Stimulated activated CD4-positive, alpha-beta T cell treated with anti-CD3 and anti-CD28 coated beads, Interleukin-12 subunit alpha, Interleukin-12 subunit beta, amount 100 ng/mL, for 4 hours (primary cell): ENCODE measurements around the gene NOP9.

Source experiments
- DNase-seq: peaks from one replicate; pipeline ENCODE4 v3.0.0-alpha.2; 2020

The NOP9 gene

GRCh38 chr14:24299255-24300191 is at the start of gene NOP9, which contains the start of gene DHRS1:
Gene NOP9 (plus strand): TSS chr14:24299850. CDS start chr14:24299955, 105 bp downstream.
Gene DHRS1 (minus strand): TSS chr14:24299780. CDS start chr14:24299106, 674 bp downstream.
- DNase-seq = peak; percentile 94

- no peak for DNase-seq
These were observed 49.3 kb upstream of the NOP9 start for GRCh38 chr14:24250354-24250753.

- DNase-seq = no peak
These were observed 47.8 kb upstream of the NOP9 start for GRCh38 chr14:24251880-24252288.

DNA sequence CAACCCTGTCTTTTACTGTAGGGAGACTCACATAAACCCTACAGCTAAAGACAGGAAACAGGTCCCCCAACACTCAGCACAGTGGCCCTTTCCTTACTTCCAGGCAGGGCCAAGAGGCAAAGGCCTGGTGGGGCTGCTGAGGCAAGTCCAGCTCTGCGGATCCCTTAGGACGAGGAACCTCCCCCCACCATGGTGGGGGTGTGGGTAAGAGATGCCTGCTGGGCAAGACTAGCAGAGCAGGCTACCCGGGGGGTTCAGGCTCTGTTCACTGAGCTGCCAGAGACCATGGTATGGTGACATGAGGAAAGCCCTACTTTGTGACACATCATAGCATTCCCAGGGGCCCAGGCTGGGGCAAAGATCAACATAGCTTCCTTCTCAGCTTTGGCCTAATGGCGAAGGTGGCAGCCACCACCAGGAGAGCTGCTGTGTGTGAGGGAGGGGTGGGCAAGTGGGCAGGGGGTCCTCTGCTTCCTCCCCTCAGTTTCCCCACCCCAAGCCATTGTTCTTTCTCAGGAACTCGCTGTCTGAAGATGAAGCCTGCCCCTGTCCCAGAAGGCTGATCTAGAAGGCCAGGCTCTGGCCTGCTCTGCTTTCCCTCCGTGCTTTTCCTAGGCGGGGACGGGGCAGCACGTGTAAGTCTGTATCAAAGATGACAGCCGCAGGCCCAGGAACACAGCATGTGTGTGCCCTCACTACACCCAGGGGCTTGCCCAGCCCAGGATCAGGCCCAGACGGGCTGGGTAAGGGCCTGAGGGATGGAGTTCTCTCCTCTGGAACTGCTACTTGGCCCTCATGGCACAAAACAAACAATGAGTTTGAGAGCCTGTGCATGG is 47.1 kb upstream of the NOP9 start:
- DNase-seq = no peak

DNA sequence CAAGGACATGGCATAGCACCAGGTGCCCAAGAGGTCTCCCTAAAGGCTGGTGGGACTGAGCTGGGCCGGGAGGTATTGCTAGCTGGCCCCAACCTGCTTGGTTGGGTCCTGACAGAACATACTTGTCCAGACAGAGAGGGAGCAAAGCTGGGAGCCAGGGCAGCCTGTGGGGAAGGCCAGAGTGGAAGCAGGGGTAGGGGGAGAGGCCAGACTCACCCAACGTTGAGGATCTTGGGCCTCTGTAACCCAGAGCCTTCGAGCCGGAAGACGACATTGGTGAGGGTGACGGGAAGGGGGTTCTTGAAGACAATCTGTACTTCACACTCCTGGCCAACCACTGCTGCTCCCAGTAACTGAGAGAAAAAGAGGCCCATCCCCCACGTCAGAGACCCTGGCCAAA is 45.7 kb upstream of the NOP9 start:
- no peak for DNase-seq

GRCh38 chr14:24254630-24255392 is 44.8 kb upstream of the NOP9 start:
- no peak for DNase-seq

DNA sequence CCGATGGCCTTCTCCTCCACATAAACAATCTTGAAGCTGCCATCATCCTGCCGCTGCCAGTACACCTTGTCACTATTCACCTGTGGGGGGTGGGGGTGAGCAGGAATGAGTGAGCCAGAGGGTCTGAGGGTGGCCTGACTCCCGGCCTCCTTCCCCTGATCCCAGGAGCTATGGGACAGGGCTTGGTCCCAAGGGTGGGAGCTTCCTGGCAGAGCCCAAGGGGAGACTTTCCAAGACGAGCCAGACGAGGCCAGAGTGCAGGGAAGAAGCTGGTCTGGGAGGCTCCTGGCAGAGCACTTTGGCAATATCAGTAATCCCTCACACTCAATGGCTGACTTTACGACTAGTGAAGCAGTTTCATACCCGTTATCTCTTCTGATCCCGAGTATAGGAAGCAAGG is 44.2 kb upstream of the NOP9 start:
- no peak for DNase-seq

DNA sequence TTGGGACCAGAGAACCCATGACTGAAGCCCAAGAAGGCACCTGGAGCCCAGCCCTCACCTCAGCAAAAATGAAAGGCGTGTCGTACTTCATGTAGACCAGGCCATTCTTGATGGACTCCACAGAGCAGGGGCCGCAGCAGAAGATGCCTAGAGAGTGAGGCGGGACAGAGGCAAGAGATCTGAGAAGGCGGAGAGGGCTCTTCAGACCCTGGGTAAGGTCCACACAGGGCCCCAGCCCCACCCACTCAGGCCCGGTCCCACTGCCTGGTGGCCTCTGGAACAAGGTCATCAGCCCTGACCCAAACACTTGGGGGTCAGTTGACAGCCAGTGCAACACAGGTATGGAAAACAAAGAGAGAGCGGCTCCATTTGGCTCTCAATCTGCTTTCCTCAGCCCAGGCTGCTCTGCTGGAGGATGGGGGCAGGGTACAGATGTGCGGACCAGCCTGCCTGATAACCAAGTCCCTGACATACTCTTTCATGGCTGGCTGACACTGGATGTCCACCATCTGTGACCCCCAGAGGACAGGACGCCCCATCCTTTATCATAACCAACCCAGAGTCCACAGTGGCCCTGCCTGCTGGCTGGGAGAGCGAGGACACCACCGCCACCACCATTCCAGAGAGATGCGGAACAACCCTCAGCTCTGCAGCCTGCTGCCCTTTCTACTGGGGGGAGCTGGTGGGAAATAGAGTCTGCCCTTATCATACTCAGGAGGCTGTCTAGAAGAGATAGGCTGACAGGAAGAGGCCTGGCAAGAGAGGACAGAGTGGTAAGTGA is 43.5 kb upstream of the NOP9 start:
- no peak for DNase-seq

DNA sequence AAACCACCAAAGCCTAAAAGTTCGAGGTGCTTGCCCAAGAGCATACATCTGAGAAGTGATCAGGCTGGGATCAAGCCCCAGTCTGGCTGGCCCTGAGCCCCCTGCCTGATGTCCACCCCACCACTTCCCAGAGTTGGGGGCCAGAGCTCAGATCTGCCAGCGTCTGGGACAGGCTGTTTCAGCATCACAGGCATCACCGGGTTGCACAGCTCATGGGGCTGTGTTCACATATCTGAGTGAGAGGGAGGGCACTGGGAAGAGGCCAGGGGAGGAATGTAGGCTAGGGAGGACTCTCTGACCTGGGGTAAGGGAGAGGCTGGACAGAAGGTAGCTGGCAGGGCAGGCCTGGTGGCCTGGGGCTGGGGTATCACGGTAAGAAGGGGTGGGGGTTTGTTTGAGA is 42.7 kb upstream of the NOP9 start:
- no peak for DNase-seq

DNA sequence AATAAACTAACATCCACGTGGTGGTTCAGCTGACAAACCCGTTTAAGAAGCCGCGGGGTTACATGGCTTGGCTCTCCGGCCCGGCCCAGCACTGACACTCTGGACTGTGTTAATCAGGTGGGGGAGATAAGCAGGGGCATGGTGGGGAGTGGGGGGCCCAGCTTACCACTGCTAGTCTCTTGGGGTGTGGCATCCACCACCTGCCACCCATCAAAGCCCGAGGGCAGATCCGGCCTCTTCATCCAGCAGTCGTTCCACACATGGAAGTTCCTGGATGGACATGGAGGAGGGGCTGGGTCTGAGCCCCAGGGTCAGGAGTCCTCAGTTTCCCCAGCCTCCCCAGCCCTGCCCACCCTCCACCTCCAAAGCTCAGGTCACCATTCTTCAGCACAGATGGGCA is 41.5 kb upstream of the NOP9 start:
- no peak for DNase-seq

DNA sequence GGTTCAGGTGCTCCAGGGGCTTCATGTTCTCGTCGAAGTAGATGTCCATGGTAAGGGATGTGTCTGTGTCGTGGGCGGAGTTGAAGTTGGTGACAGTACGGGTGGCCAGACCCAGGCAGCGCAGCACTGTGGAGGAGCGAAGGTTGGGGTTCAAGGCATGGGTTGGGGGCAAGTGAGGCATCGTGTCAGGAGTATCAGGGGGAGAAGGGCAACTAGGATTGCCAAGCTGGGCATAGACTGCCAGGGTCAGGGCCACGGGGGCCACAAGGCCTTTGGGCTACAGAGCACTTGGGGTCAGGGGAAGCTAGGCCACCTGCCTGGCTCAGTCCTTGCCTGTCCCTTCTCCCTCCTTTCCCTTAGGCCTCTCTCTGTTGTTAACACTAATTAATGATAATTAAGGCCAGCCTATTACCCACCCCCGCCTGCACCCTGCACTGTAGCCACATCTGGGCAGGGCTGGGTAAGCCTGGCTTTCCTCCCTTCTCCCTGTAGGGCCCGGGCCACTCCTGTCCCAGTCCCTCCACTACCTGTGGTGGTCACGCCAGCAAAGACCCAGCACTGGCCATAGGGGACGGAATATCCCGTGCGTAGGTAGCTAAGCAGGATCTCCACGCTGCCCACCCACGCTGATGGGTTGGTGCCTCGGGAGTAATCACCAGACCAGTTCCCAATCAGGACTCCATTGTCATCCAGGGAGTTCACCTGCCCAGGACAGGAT is 40.9 kb upstream of the NOP9 start:
- DNase-seq = no peak

- DNase-seq = no peak
These were observed 40.2 kb upstream of the NOP9 start for GRCh38 chr14:24259282-24260025.

- no peak for DNase-seq
These were observed 39.4 kb upstream of the NOP9 start for GRCh38 chr14:24260026-24260779.

DNA sequence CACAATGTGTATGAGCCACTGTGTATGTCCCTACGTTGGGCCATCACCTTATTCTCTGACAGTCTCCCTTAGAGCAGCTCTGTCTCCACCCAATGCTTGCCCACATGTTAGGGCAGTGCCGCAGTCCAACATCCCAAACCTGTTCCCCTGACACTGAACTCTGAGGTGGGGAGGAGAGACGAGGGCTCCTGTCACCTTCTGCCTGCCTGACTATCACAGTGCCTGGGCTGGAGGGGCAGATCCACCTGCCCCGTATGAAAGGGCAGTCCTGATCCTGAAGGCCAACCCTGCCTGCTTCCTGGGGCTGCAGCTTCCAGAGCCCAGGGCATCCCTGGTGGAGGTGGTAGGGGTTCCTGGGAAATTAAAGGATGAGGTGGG is 38.9 kb upstream of the NOP9 start:
- DNase-seq = no peak

DNA sequence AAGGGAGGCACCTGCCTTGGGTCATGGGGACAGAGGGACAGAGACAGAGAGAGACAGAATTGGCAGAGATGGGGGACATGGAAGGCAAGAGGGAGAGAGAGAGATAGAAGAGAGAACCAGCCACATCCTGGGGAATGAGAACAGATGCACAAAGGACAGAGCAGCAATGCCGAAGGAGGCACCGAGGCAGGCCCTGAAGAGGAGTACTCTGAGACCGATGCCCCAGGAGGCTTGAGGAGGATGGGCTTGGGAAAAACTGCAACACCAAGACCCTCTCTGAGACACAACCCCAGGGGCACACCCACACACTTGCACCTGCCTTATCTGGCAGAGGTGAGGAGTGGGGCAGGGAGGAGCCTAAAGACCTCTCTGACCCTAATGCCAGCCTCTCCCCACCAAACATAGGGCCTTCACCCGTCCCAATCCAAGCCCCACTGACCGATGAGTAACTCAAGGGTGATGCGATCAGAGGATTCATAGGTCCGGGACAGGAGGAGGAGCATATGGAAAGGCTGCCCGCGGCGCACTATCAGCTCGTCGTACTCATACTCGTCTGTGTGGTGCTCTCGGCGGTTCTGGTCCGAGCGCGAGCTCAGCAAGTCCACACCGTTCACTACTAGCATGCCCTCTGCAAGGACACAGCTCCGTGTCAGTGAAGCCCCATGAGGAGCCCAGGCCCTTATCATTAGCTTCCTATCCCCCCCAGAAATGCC is 38.2 kb upstream of the NOP9 start:
- DNase-seq = no peak

GRCh38 chr14:24261969-24262327 is 37.7 kb upstream of the NOP9 start:
- no peak for DNase-seq

- no peak for DNase-seq
These were observed 36.6 kb upstream of the NOP9 start, which contains the start of gene TGM1 for GRCh38 chr14:24262821-24263733. Gene TGM1 (minus strand): TSS chr14:24263177. CDS start chr14:24262352, 825 bp downstream.

DNA sequence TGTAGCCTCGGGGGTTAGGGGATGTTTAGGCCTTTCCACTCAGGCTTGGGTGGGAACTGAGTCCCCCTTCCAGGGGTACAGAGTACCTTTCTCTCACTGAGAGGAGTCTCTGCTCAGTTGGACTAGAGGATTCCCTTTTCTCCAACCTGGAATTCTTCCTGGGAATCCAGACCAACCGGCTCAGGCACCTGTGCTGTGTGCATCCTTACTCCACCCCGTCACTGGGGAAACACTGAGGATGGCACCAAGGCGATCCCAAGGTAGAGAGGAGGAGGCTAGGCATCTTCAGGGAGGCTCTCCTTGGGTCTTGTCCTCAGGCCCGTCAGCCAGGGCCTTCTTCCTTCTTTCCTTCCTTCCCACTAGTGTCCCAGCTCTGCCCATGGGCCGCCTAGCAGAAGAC is 35.8 kb upstream of the NOP9 start:
- DNase-seq = no peak
